Measurements from ENCODE around the gene TMEM178B.

The TMEM178B gene

DNA sequence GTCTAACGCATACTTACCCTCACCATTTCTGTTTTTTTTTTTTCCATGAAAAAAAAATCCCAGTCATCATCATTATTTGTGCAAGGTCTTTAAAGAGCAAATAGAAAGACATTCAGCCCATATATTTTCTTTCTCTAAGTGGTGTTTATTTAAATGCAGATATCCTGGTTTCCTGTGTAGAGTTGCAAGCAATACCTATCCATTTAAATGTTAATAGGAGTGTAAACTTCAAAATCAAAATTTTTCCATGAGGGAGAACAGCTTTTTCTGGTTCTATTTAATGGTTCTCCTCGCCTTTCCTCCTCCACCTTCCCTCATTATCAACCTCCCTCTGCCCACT lies 357.2 kb downstream of the TMEM178B start:
- no peak for DNase-seq (ENCODE audit: low read depth in 2 of 2)

DNA sequence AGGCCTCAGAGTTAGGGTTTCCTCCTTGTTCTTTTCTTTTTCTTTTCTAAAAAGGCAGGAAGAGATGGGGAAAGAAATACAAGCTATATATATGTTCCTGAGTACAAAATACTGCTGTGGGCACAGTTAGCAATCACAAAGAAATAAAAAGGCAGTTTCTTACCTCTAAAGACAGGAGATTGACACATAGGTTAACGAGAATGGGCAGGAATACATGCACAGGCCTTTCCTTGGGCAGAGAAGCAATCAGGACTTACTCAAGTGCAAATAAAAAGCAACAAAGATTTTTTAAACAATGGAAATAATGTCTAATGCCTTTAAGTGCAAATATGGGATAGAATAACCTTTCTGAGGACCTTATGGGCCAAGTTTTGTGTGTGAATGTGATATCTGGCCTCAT lies 357.8 kb downstream of the TMEM178B start:
- DNase-seq (ENCODE audit: low read depth in 2 of 2): no peak

GRCh38 chr7:141433698-141434097 lies 359.8 kb downstream of the TMEM178B start:
- DNase-seq (ENCODE audit: low read depth in 2 of 2): no peak

- DNase-seq (ENCODE audit: low read depth in 2 of 2): no peak
Measured at GRCh38 chr7:141436139-141436538, 362.3 kb downstream of the TMEM178B start.

GRCh38 chr7:141436575-141437075 lies 362.8 kb downstream of the TMEM178B start:
- no peak for DNase-seq (ENCODE audit: low read depth in 2 of 2)

- no peak for DNase-seq (ENCODE audit: low read depth in 2 of 2)
Measured at GRCh38 chr7:141439164-141439563, 365.3 kb downstream of the TMEM178B start.

GRCh38 chr7:141439776-141440175 lies 365.9 kb downstream of the TMEM178B start:
- no peak for DNase-seq (ENCODE audit: low read depth in 2 of 2)

- no peak for DNase-seq (ENCODE audit: low read depth in 2 of 2)
Measured at GRCh38 chr7:141441837-141442627, 368.2 kb downstream of the TMEM178B start.

GRCh38 chr7:141442781-141443180 lies 368.9 kb downstream of the TMEM178B start:
- no peak for DNase-seq (ENCODE audit: low read depth in 2 of 2)

DNA sequence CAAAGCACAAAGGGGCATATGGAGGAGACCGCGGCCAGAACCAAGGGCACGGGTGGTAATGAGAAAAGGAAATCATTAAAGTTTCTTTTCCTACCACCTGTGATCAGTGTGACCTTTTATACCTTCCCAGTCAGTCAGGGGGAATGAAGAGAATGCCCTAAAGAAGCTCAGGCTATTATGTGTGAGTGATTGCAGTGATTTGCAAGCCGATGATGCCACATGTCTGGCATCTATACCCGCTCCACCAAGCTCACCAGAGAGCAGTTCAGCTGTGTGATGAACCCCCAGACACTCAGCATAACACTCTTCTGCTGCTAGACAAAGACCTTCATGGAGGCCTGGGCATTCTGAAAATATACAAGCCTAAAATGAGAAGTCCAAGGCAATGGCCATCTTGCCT lies 371.1 kb downstream of the TMEM178B start:
- DNase-seq (ENCODE audit: low read depth in 2 of 2): no peak

GRCh38 chr7:141451232-141451631 lies 377.4 kb downstream of the TMEM178B start:
- no peak for DNase-seq (ENCODE audit: low read depth in 2 of 2)

- DNase-seq (ENCODE audit: low read depth in 2 of 2): no peak
Measured at GRCh38 chr7:141452911-141453310, 379.0 kb downstream of the TMEM178B start.

DNA sequence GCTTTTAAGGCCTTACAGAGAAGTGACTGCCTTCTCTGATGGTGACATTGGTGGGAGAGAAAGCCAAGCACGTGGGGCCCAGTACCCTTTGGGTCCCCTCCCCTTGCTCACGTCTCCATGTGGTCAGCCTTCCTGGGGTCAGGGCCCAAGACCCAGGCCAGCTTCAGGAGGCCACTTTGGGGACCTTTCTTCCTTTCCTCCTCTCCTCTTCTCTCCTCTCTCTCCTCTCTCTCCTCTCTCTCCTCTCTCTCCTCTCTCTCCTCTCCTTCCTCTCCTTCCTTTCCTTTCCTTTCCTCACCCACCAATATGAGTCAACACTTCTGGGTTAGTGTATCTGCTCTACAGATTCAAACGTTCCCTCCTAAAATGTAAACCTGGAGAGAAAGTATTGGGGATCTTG lies 380.5 kb downstream of the TMEM178B start:
- DNase-seq (ENCODE audit: low read depth in 2 of 2): no peak

- DNase-seq (ENCODE audit: low read depth in 2 of 2): no peak
Measured at GRCh38 chr7:141455723-141456122, 381.9 kb downstream of the TMEM178B start.

DNA sequence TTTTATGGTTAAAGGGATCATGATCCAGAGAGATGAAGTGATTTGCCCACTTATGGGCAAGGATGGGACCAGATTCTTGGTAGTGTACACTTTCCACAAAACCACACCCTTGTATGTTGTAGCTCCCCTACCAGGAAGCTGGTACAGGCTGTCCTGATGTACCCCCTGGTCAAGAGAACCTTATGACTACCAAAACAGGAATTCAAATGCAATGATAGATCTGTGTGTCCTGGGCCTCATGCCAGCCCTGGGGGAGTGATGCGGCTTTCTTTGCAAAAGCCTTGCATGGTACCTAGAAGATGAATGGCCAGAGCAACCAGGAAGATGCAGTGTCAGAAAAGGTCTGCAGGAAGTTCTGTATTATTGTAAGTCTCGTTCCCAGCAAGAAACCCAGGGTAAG lies 382.4 kb downstream of the TMEM178B start:
- DNase-seq (ENCODE audit: low read depth in 2 of 2): no peak

- DNase-seq (ENCODE audit: low read depth in 2 of 2): no peak
Measured at GRCh38 chr7:141456711-141457110, 382.8 kb downstream of the TMEM178B start.

- DNase-seq (ENCODE audit: low read depth in 2 of 2): no peak
Measured at GRCh38 chr7:141460781-141461715, 387.2 kb downstream of the TMEM178B start.

GRCh38 chr7:141461924-141462323 lies 388.1 kb downstream of the TMEM178B start:
- DNase-seq (ENCODE audit: low read depth in 2 of 2): no peak

DNA sequence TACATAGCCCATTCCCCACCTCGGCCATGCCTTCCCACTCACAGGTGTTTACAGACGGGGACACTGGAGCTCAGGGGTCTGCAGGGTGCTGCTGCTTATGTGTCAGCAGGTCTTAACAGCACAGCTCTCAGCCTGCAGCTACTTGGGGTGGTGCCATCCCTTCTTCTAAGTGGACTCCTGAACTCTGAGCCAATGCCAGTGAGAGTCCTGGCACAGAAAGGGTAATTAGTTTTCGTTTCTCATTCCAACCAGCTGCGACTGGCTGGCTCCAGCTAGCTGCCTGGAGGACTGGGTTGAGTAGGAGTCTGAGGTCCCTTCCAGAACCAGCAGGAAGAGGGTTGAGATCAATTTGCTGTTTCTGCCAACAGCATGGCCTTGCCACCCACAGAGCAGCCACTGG lies 389.1 kb downstream of the TMEM178B start:
- DNase-seq (ENCODE audit: low read depth in 2 of 2): no peak

- DNase-seq (ENCODE audit: low read depth in 2 of 2): no peak
Measured at GRCh38 chr7:141463986-141464385, 390.1 kb downstream of the TMEM178B start.

DNA sequence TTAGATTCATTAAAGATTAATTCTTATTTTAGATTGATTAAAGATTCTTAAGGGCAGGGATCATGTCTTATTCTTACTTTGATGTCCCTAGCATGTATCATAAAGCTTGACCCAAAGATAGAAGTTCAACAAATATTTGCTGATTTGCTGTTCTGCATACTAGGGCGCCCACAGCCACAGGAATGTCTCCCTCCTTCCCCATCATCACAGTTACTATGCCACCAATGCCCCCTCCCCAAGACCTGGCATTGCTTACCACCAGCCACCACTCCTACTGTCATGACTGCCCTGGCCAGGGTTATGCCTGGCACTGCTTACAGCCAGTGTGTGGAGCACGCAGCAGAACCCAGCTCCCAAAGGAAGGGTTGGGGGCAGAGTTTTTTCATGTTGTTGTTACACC lies 390.7 kb downstream of the TMEM178B start:
- no peak for DNase-seq (ENCODE audit: low read depth in 2 of 2)

- no peak for DNase-seq (ENCODE audit: low read depth in 2 of 2)
Measured at GRCh38 chr7:141466151-141466904, 392.5 kb downstream of the TMEM178B start.
